Measurements from ENCODE around the gene TMEM119.
"Not testable (repeated sequence)": the region's sequence is repeated elsewhere in the genome, so short reads cannot be mapped to it uniquely, and the experiment has no call there.

Gene TMEM119

GRCh38 chr12:108585864-108586263 lies 12.0 kb downstream of the TMEM119 start:
- H3K4me3 ChIP-seq (ENCODE audit: low read depth, low read length): no peak overlapping the region

- H3K4me3 ChIP-seq (ENCODE audit: low read depth, low read length): no peak overlapping the region
Measured at GRCh38 chr12:108584456-108585065, 13.3 kb downstream of the TMEM119 start.

GRCh38 chr12:108583991-108584390 lies 13.9 kb downstream of the TMEM119 start:
- no peak overlapping the region for H3K4me3 ChIP-seq (ENCODE audit: low read depth, low read length)

DNA sequence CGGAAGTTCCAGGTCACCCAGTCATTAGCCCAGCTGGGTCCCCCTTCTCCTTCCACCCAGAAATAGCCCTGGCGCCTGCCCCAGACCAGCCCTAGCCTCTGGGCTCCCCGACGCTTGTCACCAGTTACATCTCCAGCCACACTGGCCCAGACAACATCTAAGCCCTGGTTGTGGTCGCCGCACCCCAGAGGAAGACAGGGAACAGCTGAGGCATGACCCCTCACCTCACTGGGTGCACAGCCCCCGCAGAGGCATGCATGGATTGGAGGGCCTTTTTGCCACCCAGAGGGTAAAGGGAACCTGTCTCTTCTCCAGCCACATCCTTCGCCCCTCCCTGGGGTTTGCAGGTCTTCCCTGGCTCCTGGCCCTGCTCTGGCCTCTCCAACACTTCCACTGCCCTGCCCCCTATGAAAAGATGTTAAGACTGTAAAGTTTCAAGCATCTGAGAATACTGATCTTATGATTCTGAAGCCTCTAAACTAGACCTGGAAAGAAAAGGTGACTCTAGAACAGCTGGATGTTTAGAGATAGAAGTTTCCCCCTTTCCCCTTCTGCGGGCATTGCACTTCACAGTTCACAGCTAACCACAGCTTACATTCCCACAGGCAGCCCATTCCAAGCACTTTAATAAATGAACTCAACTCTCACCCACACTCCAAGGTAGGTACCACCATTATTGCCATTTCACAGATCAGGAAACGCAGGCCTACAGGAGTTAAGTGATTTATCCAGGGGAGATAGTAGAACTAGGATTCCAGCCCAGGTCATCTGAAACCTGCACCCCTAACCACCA lies 14.7 kb downstream of the TMEM119 start:
- H3K4me3 ChIP-seq (ENCODE audit: low read depth, low read length): no peak overlapping the region

GRCh38 chr12:108582509-108582908 lies 15.4 kb downstream of the TMEM119 start:
- H3K4me3 ChIP-seq (ENCODE audit: low read depth, low read length): no peak overlapping the region

DNA sequence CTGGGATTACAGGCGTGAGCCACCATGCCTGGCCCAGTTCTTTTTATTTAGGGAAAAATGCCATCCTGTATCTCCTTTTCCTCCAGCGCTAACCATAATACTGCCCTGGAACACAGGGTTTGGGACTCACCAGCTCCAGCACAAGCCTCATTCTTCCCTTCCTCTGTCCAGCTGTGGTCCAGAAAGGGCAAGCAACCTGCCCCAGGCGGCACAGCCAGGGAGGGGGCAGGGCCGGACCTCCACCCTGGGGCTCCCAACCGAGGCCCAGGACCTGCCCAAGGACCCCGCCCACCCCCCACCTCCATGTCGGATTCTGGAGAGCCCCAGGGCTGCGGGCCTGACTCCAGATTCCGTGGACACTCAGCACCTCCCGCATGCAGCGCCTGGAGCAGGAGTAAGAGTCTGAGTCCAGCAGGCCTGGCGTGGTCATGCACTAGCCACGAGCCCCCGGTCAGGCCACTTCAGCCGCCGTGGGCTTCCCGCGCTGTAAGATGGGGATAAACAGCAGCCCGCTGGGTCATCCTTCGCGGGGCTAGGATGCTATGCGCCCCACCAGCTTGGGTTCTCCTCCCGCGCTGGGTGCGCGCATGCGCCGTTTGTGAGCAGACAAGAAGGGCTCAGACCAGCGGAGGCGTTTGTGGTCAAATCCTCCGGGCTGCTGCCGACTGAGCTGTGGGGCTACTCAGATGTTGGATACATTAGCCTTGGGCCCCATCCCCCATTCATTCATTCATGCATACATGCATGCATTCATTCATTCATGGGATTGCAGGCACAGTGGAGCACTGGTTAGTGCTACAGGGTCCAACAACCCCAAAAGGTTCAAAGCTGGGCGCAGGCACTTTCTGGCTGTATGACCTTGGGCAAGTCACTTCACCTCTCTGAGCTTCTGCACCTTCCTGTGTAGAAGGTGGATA lies 16.3 kb downstream of the TMEM119 start:
- H3K4me3 ChIP-seq (ENCODE audit: low read depth, low read length): no peak overlapping the region

- no peak overlapping the region for H3K4me3 ChIP-seq (ENCODE audit: low read depth, low read length)
Measured at GRCh38 chr12:108580531-108580930, 17.4 kb downstream of the TMEM119 start.

- H3K4me3 ChIP-seq (ENCODE audit: low read depth, low read length): no peak overlapping the region
Measured at GRCh38 chr12:108578813-108579212, 19.1 kb downstream of the TMEM119 start.

GRCh38 chr12:108578264-108578663 lies 19.6 kb downstream of the TMEM119 start:
- H3K4me3 ChIP-seq (ENCODE audit: low read depth, low read length): no peak overlapping the region

DNA sequence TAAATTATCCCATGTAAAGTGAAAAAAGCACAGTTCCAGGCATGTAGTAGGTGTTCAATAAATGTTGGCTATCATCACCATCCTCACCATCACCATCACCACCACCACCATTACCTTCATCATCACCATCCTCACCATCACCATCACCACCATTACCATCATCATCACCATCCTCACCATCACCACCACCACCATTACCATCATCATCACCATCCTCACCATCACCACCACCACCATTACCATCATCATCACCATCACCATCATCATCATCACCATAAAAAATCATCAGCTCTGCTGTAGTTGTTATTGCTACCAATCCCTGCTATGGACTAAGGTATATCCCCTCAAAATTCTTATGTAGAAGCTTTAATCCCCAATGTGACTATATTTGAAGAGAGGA lies 20.4 kb downstream of the TMEM119 start:
- H3K4me3 ChIP-seq (ENCODE audit: low read depth, low read length): no peak overlapping the region

DNA sequence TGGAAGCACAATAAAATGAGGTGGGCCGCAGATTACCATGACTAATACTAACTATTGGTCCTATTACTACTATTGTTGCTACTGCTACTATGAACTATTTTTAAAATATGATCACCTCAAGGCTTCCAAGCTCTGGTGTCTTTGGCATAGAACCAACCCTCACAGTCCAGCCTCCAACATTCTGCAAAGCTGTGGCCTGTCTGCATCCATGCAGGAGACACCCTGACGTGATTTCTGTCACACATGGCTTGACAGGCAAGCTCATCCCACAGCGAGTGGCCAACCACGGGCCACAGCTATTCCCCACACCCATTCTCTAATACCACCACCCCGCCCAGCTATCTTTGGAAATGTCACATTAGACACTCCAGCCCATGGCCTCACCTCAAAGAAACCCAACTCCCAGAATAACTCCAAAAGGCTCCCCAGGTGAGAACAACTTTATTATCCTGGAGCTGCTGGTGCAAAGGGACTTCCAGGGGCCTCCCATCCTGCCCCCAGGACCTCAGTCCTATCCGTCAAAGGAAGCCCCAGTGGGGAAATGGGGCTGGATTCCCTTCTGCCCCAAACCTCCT lies 21.1 kb downstream of the TMEM119 start:
- H3K4me3 ChIP-seq (ENCODE audit: low read depth, low read length): no peak overlapping the region

DNA sequence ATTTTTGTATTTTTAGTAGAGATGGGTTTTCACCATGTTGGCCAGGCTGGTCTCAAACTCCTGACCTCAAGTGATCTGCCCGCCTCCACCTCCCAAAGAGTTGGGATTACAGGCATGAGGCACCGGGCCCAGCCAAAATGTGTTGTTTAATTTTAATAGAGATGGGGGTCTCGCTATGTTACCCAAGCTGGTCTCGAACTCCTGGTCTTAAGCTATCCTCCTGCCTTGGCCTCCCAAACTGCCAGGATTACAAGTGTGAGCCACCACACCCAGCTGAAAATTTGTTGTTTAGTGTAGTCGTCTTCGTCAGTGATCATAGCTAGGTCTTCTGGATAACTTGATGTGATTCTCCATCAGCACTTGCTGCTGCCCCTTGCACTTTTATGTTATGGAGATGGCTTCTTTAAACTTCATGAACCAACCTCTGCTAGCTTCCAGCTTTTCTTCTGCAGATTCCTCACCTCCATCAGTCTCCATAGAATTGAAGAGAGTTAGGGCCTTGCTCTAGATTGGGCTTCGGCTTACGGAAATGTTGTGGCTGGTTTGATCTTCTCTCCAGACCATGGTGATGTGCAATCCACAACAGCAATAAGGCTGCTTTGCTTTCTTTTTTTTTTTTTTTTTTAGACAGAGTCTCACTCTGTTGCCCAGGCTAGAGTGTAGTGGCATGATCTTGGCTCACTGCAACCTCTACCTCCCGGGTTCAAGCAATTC lies 22.5 kb downstream of the TMEM119 start:
- no peak overlapping the region for H3K4me3 ChIP-seq (ENCODE audit: low read depth, low read length)

DNA sequence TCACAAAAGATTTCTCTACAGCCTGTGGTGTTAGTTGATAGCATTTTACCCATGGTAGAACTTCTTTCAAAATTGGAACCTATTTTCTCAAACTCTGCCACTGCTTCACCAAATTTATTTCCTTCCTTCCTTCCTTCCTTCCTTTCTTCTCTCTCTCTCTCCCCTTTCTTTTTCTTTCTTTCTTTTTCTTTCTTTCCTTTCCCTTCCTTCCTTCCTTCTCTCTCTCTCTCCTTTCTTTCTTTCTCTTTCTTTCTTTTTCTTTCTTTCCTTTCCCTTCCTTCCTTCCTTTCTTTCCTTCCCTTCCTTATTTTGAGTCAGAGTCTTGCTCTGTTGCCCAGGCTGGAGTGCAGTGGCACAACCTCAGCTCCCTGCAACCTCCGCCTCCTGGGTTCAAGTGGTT lies 23.6 kb downstream of the TMEM119 start:
- not testable (repeated sequence) for H3K4me3 ChIP-seq (ENCODE audit: low read depth, low read length)

DNA sequence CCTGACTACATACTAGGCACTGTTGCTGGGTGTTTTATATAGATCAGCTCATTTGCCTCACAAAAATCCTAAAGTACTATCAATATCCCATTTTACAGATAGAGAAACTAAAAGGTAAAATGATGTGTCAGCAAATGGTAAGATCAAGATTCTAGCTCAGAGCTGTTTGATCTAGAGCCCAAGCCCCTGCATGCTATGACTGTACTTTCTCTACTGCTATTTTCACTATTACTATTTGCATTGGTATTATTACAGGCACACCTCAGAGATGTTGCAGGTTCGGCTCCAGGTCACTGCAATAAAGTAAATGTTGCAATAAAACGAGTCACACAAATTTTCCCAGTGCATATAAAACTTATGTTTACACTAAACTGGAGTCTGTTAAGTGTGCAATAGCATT lies 24.6 kb downstream of the TMEM119 start:
- no peak overlapping the region for H3K4me3 ChIP-seq (ENCODE audit: low read depth, low read length)

DNA sequence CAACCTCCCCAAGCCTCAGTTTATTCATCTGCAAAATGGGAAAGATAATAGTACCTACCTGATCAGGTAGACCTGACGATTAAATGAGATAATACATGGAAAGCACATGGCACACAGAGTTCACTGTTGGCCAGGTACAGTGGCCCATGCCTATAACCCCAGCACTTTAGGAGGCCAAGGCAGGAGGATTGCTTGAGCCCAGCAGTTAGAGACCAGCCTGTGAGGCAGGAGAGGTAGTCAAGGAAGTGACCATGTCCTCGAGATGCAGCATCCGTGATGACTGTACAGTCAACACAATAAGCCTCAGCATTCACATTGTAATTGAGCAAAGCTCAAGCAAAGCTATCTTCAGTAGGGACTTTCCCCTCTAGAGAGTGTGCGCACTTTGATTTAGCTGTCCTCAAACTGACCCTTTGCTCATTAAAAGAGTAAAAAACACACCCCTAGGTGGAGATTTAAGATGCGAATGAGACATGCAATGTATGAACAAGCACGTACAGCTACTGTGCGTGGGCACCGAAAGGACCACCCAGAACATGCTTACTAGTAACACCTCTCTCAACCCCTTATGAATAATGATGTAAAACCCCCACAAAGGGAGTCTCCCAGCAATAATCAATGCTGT lies 25.6 kb downstream of the TMEM119 start:
- no peak overlapping the region for H3K4me3 ChIP-seq (ENCODE audit: low read depth, low read length)

- no peak overlapping the region for H3K4me3 ChIP-seq (ENCODE audit: low read depth, low read length)
Measured at GRCh38 chr12:108571609-108572165, 26.2 kb downstream of the TMEM119 start.

- H3K4me3 ChIP-seq (ENCODE audit: low read depth, low read length): no peak overlapping the region
Measured at GRCh38 chr12:108570743-108571608, 26.9 kb downstream of the TMEM119 start.

GRCh38 chr12:108568338-108569154 lies 29.3 kb downstream of the TMEM119 start:
- no peak overlapping the region for H3K4me3 ChIP-seq (ENCODE audit: low read depth, low read length)

Measured in iPS-11a (cell line).